GM10266 (cell line): Measurements from ENCODE around the gene PPP2R2C.

Experiments
- DNase-seq: peaks from one replicate; pipeline ENCODE4 v3.0.0; 2012; ENCODE audit errors: extremely low spot score
- TF ChIP-seq, protein P1 (sequence below): IDR thresholded peaks from 2 replicates; pipeline ENCODE4 v1.5.1; 2012; ENCODE audit warnings: mild to moderate bottlenecking, low read depth; ENCODE audit not compliant: control insufficient read depth, insufficient read depth; ENCODE audit errors: missing control alignments

The PPP2R2C gene

DNA sequence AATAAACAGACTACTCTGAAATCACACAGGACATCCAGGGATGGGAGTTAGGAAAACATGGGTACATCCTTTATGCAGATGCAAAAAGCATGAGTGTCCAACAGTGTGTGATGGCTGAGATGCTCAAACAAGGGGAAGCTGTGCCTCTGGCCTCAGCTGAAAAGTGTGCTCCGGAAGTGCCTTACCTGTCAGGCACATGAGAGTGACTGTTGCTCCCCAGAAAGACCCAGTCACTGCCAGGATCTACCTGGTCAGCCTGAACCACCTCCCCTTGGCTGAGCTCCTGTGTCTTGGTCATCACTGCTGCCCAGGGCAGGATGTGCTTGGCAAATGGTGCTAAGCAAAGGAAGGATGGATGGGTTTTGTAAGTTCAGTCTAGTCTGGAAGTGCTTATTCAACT, 4.0 kb downstream of the PPP2R2C start:
- TF ChIP-seq, protein P1, sequence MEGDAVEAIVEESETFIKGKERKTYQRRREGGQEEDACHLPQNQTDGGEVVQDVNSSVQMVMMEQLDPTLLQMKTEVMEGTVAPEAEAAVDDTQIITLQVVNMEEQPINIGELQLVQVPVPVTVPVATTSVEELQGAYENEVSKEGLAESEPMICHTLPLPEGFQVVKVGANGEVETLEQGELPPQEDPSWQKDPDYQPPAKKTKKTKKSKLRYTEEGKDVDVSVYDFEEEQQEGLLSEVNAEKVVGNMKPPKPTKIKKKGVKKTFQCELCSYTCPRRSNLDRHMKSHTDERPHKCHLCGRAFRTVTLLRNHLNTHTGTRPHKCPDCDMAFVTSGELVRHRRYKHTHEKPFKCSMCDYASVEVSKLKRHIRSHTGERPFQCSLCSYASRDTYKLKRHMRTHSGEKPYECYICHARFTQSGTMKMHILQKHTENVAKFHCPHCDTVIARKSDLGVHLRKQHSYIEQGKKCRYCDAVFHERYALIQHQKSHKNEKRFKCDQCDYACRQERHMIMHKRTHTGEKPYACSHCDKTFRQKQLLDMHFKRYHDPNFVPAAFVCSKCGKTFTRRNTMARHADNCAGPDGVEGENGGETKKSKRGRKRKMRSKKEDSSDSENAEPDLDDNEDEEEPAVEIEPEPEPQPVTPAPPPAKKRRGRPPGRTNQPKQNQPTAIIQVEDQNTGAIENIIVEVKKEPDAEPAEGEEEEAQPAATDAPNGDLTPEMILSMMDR = no peak
- no peak for DNase-seq

DNA sequence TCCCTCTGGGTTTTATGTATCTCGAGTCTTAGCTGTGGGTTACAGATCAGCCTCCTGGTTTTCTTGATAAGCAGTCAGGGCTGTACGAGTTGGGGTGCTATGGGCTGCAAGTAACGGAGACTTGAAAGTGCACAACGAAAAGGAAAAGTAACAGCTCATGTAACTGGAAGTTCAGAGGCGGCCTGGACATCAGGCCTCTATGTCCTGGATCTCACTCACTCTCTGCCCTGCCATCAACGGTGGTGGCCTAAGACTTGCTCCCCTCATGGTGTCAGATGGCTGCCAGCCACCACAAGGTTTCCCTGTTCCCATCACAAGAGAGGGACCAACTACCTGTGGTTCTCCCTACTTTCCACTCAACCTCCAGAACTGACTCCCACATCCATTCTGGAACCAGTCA, 4.8 kb downstream of the PPP2R2C start:
- DNase-seq = no peak
- TF ChIP-seq, protein P1 = no peak

DNA sequence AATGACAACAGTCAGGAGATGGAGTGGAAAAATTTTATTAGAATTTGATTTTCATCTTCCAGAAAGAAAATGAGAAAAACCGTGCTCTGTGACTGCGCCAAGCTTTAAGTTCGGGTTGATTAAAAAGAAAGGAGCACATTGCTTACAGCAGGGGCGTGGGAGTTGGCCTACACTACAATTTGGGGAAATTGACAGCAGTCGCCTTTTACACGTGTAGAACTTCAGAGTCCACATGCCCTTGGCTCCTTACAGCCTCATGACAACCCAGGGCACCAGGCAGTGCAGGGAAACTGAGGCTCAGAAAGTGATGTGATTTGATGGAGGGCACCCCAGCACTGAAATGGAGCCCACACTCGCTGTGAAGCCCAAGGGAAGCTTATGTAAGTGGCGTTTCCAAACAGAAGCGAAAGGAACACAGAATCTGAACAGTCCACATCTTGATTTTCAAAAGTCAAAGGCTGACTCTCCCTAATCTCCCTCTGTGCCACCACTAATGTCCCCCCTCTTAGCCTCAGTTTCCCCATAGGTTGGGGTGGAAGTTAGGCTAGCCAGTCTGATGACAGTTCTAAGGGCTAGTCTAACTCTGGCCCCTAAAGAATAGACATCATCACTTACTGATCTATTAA, 5.5 kb downstream of the PPP2R2C start:
- TF ChIP-seq, protein P1 = no peak

DNA sequence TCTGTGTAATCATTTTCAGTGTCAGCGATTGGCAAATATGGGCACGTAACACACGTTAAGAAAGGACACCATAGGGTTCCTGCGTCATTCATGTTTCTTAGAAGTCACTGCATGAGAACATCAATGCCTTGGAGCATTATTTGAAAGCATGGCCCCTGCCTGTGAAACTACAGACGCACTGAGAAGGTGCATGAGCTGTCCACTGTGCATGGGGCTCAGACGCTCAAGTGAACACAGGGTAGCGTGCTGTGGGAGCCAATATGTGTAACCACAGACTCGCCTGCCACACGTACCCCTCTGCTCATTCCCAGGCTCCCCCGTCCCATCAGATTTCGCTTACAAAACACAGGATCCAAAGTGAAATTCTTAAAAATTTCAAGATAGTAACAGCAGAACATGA, 6.5 kb downstream of the PPP2R2C start:
- TF ChIP-seq, protein P1 = no peak
- no peak for DNase-seq

More for the DNA sequence above, 5.5 kb downstream of the PPP2R2C start:
- DNase-seq = no peak

DNA sequence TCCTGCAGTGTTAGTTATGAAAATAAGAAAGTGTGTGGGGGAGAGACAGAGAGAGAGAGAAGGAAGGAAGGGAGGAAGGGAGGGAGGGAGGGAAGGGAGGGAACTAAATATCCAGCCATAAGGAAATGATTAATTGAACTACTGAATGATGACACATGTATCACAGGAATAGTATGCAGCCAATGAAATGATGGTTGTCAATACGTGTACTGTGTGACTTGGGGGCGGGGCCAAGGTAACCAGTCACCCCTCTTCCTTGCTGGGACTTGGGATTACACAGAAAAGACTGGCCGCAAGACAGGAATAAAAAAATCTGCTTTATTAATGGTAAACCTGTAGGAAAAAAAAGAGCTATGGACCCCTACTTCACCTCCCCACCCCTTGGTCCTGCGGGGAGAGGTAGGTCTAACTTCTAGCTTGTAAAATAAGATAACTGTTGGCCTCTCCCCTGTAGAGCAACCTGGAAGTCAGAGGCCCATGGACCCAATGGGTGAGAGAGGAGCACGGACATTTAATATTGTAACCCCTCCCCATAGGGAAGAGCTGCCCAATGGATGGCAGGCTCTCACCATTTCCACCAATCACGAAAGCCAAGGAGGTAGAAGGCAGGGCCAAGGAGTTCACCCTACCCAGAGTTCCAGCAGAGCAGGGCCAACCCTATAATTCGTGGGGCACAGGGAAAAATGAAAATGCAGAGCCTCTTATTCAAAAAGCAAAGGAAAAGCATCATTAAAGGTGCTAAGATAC, 7.4 kb downstream of the PPP2R2C start:
- no peak for DNase-seq
- TF ChIP-seq, protein P1 = no peak

DNA sequence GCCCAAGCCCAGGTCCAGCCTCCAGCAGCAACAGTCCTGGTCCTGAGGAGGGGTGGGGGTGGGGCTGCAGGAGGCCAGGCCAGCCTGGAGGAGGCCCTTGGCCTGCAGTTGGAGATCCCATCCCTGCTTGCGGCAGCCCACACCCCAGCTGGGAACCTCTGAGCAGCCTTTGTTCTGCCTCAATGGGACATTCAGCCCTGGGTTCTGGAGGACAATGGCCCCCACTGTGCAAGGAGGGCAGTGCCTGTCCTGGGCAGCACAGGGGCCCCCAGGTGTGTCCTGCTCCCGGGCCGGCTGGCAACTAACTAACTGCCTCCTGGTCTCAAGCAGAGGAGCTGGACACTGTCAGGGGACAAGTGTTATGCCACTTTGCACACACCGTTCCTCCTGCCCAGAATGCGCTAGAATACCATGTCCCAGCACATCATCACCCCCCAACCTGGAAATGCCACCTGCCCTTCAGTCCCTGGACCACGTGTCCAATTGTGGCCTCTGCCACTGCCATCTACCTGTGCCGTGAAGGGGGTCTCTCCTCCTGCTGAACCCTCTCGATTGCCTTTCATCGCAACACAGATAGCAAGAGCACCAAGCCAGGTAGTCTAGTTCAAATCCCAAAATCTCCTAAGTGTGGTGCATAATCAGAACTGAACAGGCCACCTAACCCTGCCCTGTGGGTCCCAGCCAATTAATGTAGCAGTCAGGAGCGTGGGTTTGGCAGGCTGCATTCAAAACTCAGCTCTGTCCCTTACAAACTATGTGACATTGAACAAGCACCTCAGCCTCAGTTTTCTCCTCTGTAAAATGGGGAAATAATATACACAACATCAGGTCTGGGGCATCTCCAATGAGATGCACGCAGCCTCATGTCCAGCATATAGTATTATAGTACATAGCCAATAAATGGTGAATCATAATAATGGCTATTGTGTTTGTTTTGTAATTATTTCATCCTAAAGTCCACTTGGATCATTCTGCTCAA, 8.8 kb downstream of the PPP2R2C start:
- TF ChIP-seq, protein P1 = no peak
- DNase-seq = no peak
